Esophagus muscularis mucosa (tissue), 4 donors: ENCODE measurements around the gene WDR48. TPM values are rescaled to one million over a fixed set of nuclear protein-coding genes. Genes with fewer than 3 reads are reported as not detected.

Source experiments
- DNase-seq: peaks from one replicate; pipeline ENCODE4 v3.0.0-alpha.2; 2017; ENCODE audit errors: extremely low spot score
- H3K27ac ChIP-seq, 4 donors: fragments of 200-600 bp; sonication (generic); replicated peaks in 1 of 4; 1 replicate in 3 of 4; 2 replicates in 1 of 4; pipeline ENCODE4 v1.5.1; 2016 to 2019; ENCODE audit warnings: mild to moderate bottlenecking in 1 of 4
- H3K27me3 ChIP-seq, 4 donors: fragments of 200-600 bp; sonication (generic); one replicate each; pipeline versions ENCODE4 v1.5.1 to v1.6.0; 2016 to 2019
- H3K36me3 ChIP-seq, 4 donors: fragments of 200-600 bp; sonication (generic); one replicate each; pipeline ENCODE4 v1.5.1; 2016 to 2019
- H3K4me1 ChIP-seq, 4 donors: fragments of 200-600 bp; sonication (generic); one replicate each; pipeline ENCODE4 v1.5.1; 2016 to 2019
- H3K4me3 ChIP-seq, 4 donors: fragments of 200-600 bp; sonication (generic); 1 replicate in 2 of 4; 2 replicates in 2 of 4; pipeline ENCODE4 v1.5.1; 2016 to 2019; ENCODE audit warnings: mild to moderate bottlenecking in 4 of 4, moderate library complexity in 1 of 4
- H3K9me3 ChIP-seq, 4 donors: fragments of 200-600 bp; sonication (generic); 1 replicate in 3 of 4; 2 replicates in 1 of 4; pipeline ENCODE4 v1.5.1; 2016 to 2019
- CTCF ChIP-seq, 3 experiments: fragments of 200-600 bp in 2 of 3; fragments of 450-650 bp in 1 of 3; sonication (generic) in 2 of 3; IDR thresholded peaks; one replicate each; pipeline ENCODE4 v1.5.1; 2017 to 2019; ENCODE audit warnings: antibody characterized with exemption in 3 of 3, mild to moderate bottlenecking in 2 of 3, moderate library complexity in 1 of 3
- EP300 ChIP-seq: sonication (generic); formaldehyde crosslinking; IDR thresholded peaks from one replicate; pipeline ENCODE4 v1.6.1; 2017; ENCODE audit warnings: antibody characterized with exemption
- POLR2A ChIP-seq: fragments of 450-650 bp; IDR thresholded peaks from one replicate; pipeline ENCODE4 v1.6.1; 2017; ENCODE audit warnings: antibody characterized with exemption, moderate library complexity, mild to moderate bottlenecking, low read depth
- POLR2AphosphoS5 ChIP-seq, 2 donors: sonication (generic); formaldehyde crosslinking; IDR thresholded peaks; one replicate each; pipeline ENCODE4 v1.6.1; 2017; ENCODE audit warnings: antibody characterized with exemption in 2 of 2
- WGBS: methylation state at CpG from one replicate; pipeline ENCODE4 v1.1.5; 2018; 5-methylcytosine and 5-hydroxymethylcytosine counted together
- intact Hi-C: fragments of 100-400 bp; cut with DNase I; formaldehyde crosslinking; loops from one replicate; pipeline ENCODE4 v1.15.1; 2023
- total RNA-seq, 4 donors: library from RNA; depleted of rRNA; stranded (reverse); fragments of >200 nt; gene quantifications; one replicate each; pipeline versions ENCODE4 v1.1.0 to v1.2.1, GENCODE V29; 2016

Gene WDR48
- total RNA-seq, 4 donors from 2014 or later, result 25.9 to 40.0 (median 29.8) TPM

GRCh38 chr3:39088889-39089288, 37.1 kb downstream of the WDR48 start:
- DNase-seq, result peak; percentile 53
- H3K4me1 ChIP-seq, result no peaks in the 10 kb centered on the region
- no peaks in the 10 kb centered on the region for H3K9me3 ChIP-seq
- intact Hi-C loops, result no loop called here
- H3K27me3 ChIP-seq, result no peaks in the 10 kb centered on the region
- TF ChIP-seq POLR2A, result no peak
- no peak for TF ChIP-seq POLR2AphosphoS5 (IDR thresholded peaks at IDR 0.05)
- no peak for TF ChIP-seq EP300
- TF ChIP-seq CTCF (IDR thresholded peaks at IDR 0.05), result no peak
- peaks cover 70 to 97% (median 83%) of the 10 kb centered on the region in 4 donors for H3K36me3 ChIP-seq
- no peak overlapping the region for H3K4me3 ChIP-seq
- 62% methylated on average over 3 of the region's 3 CpGs for WGBS
- H3K27ac ChIP-seq, result no peak overlapping the region

GRCh38 chr3:39090922-39091321, 39.1 kb downstream of the WDR48 start:
- H3K27me3 ChIP-seq, result no peaks in the 10 kb centered on the region
- no peak overlapping the region for H3K27ac ChIP-seq
- DNase-seq, result peak; percentile 31
- no peaks in the 10 kb centered on the region for H3K9me3 ChIP-seq
- TF ChIP-seq POLR2A (no peak), EP300 (no peak), POLR2AphosphoS5 (IDR thresholded peaks at IDR 0.05) (no peak), CTCF (IDR thresholded peaks at IDR 0.05) (no peak)
- intact Hi-C loops, result no loop called here
- peaks cover 74 to 100% (median 89%) of the 10 kb centered on the region in 4 donors for H3K36me3 ChIP-seq
- WGBS, result 72% methylated on average over 2 of the region's 2 CpGs
- no peak overlapping the region for H3K4me3 ChIP-seq
- peaks cover 0 to 14% (median 2%) of the 10 kb centered on the region in 4 donors for H3K4me1 ChIP-seq

- peaks cover 0 to 21% (median 5%) of the 10 kb centered on the region in 4 donors for H3K4me1 ChIP-seq
- no peaks in the 10 kb centered on the region for H3K9me3 ChIP-seq
- intact Hi-C loops, result no loop called here
- DNase-seq, result peak; percentile 53
- 76% methylated on average over 7 of the region's 7 CpGs for WGBS
- H3K4me3 ChIP-seq, result no peak overlapping the region
- TF ChIP-seq EP300, result no peak
- TF ChIP-seq POLR2A, result no peak
- peak in 1 of 2 donors; percentile 24 for TF ChIP-seq POLR2AphosphoS5 (IDR thresholded peaks at IDR 0.05)
- TF ChIP-seq CTCF (IDR thresholded peaks at IDR 0.05), result no peak
- peak overlapping the region in 3 of 4 donors; percentile 3 to 21 (median 10) for H3K27ac ChIP-seq
- H3K36me3 ChIP-seq, result peaks cover 70 to 100% (median 92%) of the 10 kb centered on the region in 4 donors
- H3K27me3 ChIP-seq, result no peaks in the 10 kb centered on the region
Observed at GRCh38 chr3:39094851-39095677, 43.2 kb downstream of the WDR48 start.

GRCh38 chr3:39095778-39096177, 44.0 kb downstream of the WDR48 start:
- Histone ChIP-seq H3K27me3 (no peaks in the 10 kb centered on the region), H3K36me3 (peaks cover 71 to 100% (median 95%) of the 10 kb centered on the region in 4 donors), H3K4me1 (peaks cover 0 to 21% (median 5%) of the 10 kb centered on the region in 4 donors), H3K4me3 (no peak overlapping the region), H3K9me3 (no peaks in the 10 kb centered on the region), H3K27ac (peak overlapping the region in 3 of 4 donors; percentile 15 to 65 (median 15))
- DNase-seq, result peak; percentile 85
- TF ChIP-seq POLR2AphosphoS5 (IDR thresholded peaks at IDR 0.05), result no peak
- TF ChIP-seq POLR2A, result no peak
- TF ChIP-seq EP300, result no peak
- TF ChIP-seq CTCF (IDR thresholded peaks at IDR 0.05), result no peak
- 65% methylated on average over 3 of the region's 3 CpGs for WGBS
- intact Hi-C loops, result no loop called here
